H1 (cell line): Measurements from ENCODE around the gene RAB40A. TPM values are rescaled to one million over a fixed set of nuclear protein-coding genes. Genes with fewer than 3 reads are reported as not detected.

Experiments used
- CTCF ChIA-PET: fragments of 300-600 bp; sonication (Branson Sonifier 250); formaldehyde crosslinking; loops from one replicate; lab custom pipeline; 2021; ENCODE audit not compliant: partially characterized antibody; lab: Charles Lee
- POLR2A ChIA-PET: fragments of 300-600 bp; sonication (Branson Sonifier 250); formaldehyde crosslinking; loops from one replicate; lab custom pipeline; 2021; ENCODE audit warnings: inconsistent platforms; ENCODE audit not compliant: partially characterized antibody; lab: Charles Lee
- DNase-seq, 2 experiments: peaks; one replicate each; pipeline versions ENCODE4 v3.0.0 to v3.0.0-alpha.2; 2010 to 2022; ENCODE audit warnings: low spot score in 2 of 2, low read depth in 1 of 2, mixed read lengths in 1 of 2
- FAIRE-seq: peaks from 2 replicates; lab custom pipeline; 2011; peaks lifted over from hg19 to GRCh38; lab: Jason Lieb, UNC
- H2AFZ ChIP-seq: 2 replicates; pipeline ENCODE4 v1.8.1; 2012; ENCODE audit warnings: low read length, inconsistent platforms
- H2AK5ac ChIP-seq: 2 replicates; pipeline ENCODE4 v1.6.1; 2013; ENCODE audit warnings: low read depth, low read length
- H2BK120ac ChIP-seq: replicated peaks from 2 replicates; pipeline ENCODE3; 2013; ENCODE audit warnings: low read depth, low read length, inconsistent platforms
- H2BK12ac ChIP-seq: 2 replicates; pipeline ENCODE4 v1.6.1; 2013; ENCODE audit warnings: low read depth, low read length
- H2BK15ac ChIP-seq: 2 replicates; pipeline ENCODE4 v1.6.1; 2013; ENCODE audit warnings: low read length
- H2BK20ac ChIP-seq: 2 replicates; pipeline ENCODE4 v1.6.1; 2013; ENCODE audit warnings: low read length
- H2BK5ac ChIP-seq: 2 replicates; pipeline ENCODE4 v1.6.1; 2013; ENCODE audit warnings: low read depth, low read length
- H3K14ac ChIP-seq: 2 replicates; pipeline ENCODE4 v1.6.1; 2013; ENCODE audit warnings: inconsistent platforms; ENCODE audit not compliant: insufficient read length
- H3K18ac ChIP-seq: 2 replicates; pipeline ENCODE4 v1.6.1; 2013; ENCODE audit warnings: low read length; ENCODE audit errors: extremely low read depth
- H3K23ac ChIP-seq: 2 replicates; pipeline ENCODE4 v1.6.1; 2013; ENCODE audit warnings: inconsistent platforms; ENCODE audit not compliant: insufficient read length
- H3K23me2 ChIP-seq: 2 replicates; pipeline ENCODE4 v1.6.1; 2013; ENCODE audit warnings: low read depth, low read length
- H3K27ac ChIP-seq: 2 replicates; pipeline ENCODE4 v1.6.1; 2011; ENCODE audit warnings: low read depth, low read length, inconsistent platforms
- H3K27me3 ChIP-seq, 4 experiments: replicated peaks in 1 of 4; 1 replicate in 1 of 4; 2 replicates in 3 of 4; pipeline versions ENCODE4 v1.6.1 to v1.8.1; 2011 to 2013; ENCODE audit warnings: low read length in 3 of 4, mild to moderate bottlenecking in 3 of 4, inconsistent platforms in 2 of 4, mixed read lengths in 2 of 4, moderate library complexity in 1 of 4; ENCODE audit not compliant: control insufficient read depth in 3 of 4, insufficient read depth in 3 of 4; ENCODE audit errors: extremely low read depth in 1 of 4
- H3K36me3 ChIP-seq, 4 experiments: 2 replicates each; pipeline versions ENCODE4 v1.6.1 to v1.8.1; 2011 to 2013; ENCODE audit warnings: mild to moderate bottlenecking in 4 of 4, low read length in 3 of 4, moderate library complexity in 2 of 4, control low read depth in 1 of 4, inconsistent platforms in 1 of 4; ENCODE audit not compliant: insufficient read depth in 4 of 4, control insufficient read depth in 2 of 4
- H3K4ac ChIP-seq: replicated peaks from 2 replicates; pipeline ENCODE3; 2013; ENCODE audit warnings: low read length, low read depth, mixed read lengths, inconsistent platforms; ENCODE audit not compliant: insufficient read length
- H3K4me1 ChIP-seq, 4 experiments: replicated peaks in 1 of 4; 1 replicate in 1 of 4; 2 replicates in 3 of 4; pipeline versions ENCODE4 v1.6.1 to v1.8.1; 2011 to 2013; ENCODE audit warnings: low read length in 3 of 4, inconsistent platforms in 2 of 4, mixed read lengths in 1 of 4; ENCODE audit not compliant: insufficient read depth in 4 of 4, control insufficient read depth in 3 of 4
- H3K4me2 ChIP-seq, 2 experiments: 2 replicates each; pipeline versions ENCODE4 v1.6.1 to v1.8.1; 2011 to 2013; ENCODE audit warnings: low read depth in 2 of 2, low read length in 2 of 2, control low read depth in 1 of 2, inconsistent platforms in 1 of 2, mild to moderate bottlenecking in 1 of 2; ENCODE audit not compliant: insufficient read depth in 1 of 2
- H3K4me3 ChIP-seq, 4 experiments: fragments of 200-600, 300-600 bp in 1 of 4; sonication (generic), shearing (Covaris generic), sonication (Bioruptor Twin) in 1 of 4; 2 replicates each; pipeline versions ENCODE4 v1.5.1 to v1.8.1; 2011 to 2016; ENCODE audit warnings: low read length in 4 of 4, low read depth in 3 of 4, control low read depth in 2 of 4, inconsistent platforms in 2 of 4, mild to moderate bottlenecking in 2 of 4, mixed read lengths in 1 of 4, moderate library complexity in 1 of 4; ENCODE audit not compliant: insufficient read depth in 2 of 4; ENCODE audit errors: extremely low read depth in 1 of 4
- H3K56ac ChIP-seq: replicated peaks from 2 replicates; pipeline ENCODE3; 2013; ENCODE audit warnings: low read depth, mild to moderate bottlenecking, mixed read lengths, low read length, inconsistent platforms; ENCODE audit not compliant: insufficient read length
- H3K79me1 ChIP-seq: 2 replicates; pipeline ENCODE4 v1.6.1; 2013; ENCODE audit warnings: low read depth, low read length, control low read depth
- H3K79me2 ChIP-seq, 2 experiments: 2 replicates each; pipeline versions ENCODE4 v1.6.1 to v1.8.1; 2012 to 2013; ENCODE audit warnings: low read length in 2 of 2, mild to moderate bottlenecking in 2 of 2, inconsistent platforms in 1 of 2; ENCODE audit not compliant: insufficient read depth in 2 of 2, control insufficient read depth in 1 of 2
- H3K9ac ChIP-seq, 4 experiments: replicated peaks in 1 of 4; 1 replicate in 1 of 4; 2 replicates in 3 of 4; pipeline versions ENCODE4 v1.6.1 to v1.8.1; 2011 to 2013; ENCODE audit warnings: low read depth in 3 of 4, low read length in 3 of 4, control low read depth in 2 of 4, mild to moderate bottlenecking in 2 of 4, moderate library complexity in 2 of 4, inconsistent platforms in 1 of 4; ENCODE audit errors: extremely low read depth in 1 of 4
- H3K9me3 ChIP-seq, 2 experiments: 2 replicates each; pipeline versions ENCODE4 v1.6.1 to v1.8.1; 2012 to 2013; ENCODE audit warnings: mild to moderate bottlenecking in 2 of 2, moderate library complexity in 2 of 2, control low read depth in 1 of 2, inconsistent platforms in 1 of 2, low read depth in 1 of 2, low read length in 1 of 2, mixed read lengths in 1 of 2; ENCODE audit not compliant: insufficient read depth in 2 of 2
- H4K20me1 ChIP-seq, 2 experiments: replicated peaks in 1 of 2; 2 replicates each; pipeline versions ENCODE3 to v1.8.1; 2011 to 2013; ENCODE audit warnings: inconsistent platforms in 2 of 2, low read length in 2 of 2, mild to moderate bottlenecking in 1 of 2; ENCODE audit not compliant: insufficient read depth in 2 of 2, control insufficient read depth in 1 of 2
- H4K5ac ChIP-seq: 2 replicates; pipeline ENCODE4 v1.6.1; 2013; ENCODE audit warnings: low read length, low read depth, mixed read lengths, inconsistent platforms; ENCODE audit not compliant: insufficient read length
- H4K8ac ChIP-seq: 2 replicates; pipeline ENCODE4 v1.8.0; 2013; ENCODE audit warnings: mild to moderate bottlenecking, moderate library complexity, low read length, inconsistent platforms; ENCODE audit not compliant: insufficient read depth; ENCODE audit errors: extremely low read depth
- H4K91ac ChIP-seq: replicated peaks from 2 replicates; pipeline ENCODE3; 2013; ENCODE audit warnings: low read length, mixed read lengths, inconsistent platforms; ENCODE audit not compliant: insufficient read length
- BRCA1 ChIP-seq: IDR thresholded peaks from 2 replicates; pipeline ENCODE4 v1.6.1; 2012; ENCODE audit warnings: low read depth, low read length, improper control_type of control experiment
- CBX5 ChIP-seq: fragments of 300-800, 300-1000 bp; sonication (generic); IDR thresholded peaks from 2 replicates; pipeline ENCODE4 v1.7.1; 2016; ENCODE audit warnings: antibody characterized with exemption, low read length, low read depth
- CTCF ChIP-seq, 3 experiments: IDR thresholded peaks; 1 replicate in 2 of 3; 2 replicates in 1 of 3; pipeline versions ENCODE4 v1.5.1 to v1.6.1; 2011; ENCODE audit warnings: low read length in 3 of 3, mild to moderate bottlenecking in 3 of 3, inconsistent platforms in 2 of 3, low read depth in 1 of 3, moderate library complexity in 1 of 3; ENCODE audit not compliant: insufficient read depth in 1 of 3; ENCODE audit errors: control extremely low read depth in 1 of 3
- E2F6 ChIP-seq: IDR thresholded peaks from 2 replicates; pipeline ENCODE4 v1.6.1; 2012; ENCODE audit warnings: inconsistent platforms
- EZH2 ChIP-seq: fragments of 200-600 bp; sonication (generic); IDR thresholded peaks from 2 replicates; pipeline ENCODE4 v1.7.1; 2012; ENCODE audit warnings: low read depth, mild to moderate bottlenecking, moderate library complexity, low read length, inconsistent platforms; ENCODE audit not compliant: severe bottlenecking
- NRF1 ChIP-seq: IDR thresholded peaks from 2 replicates; pipeline ENCODE4 v1.6.1; 2011; ENCODE audit warnings: mild to moderate bottlenecking, low read depth, low read length, improper control_type of control experiment
- TAF1 ChIP-seq: IDR thresholded peaks from 2 replicates; pipeline ENCODE4 v1.6.1; 2011; ENCODE audit warnings: mild to moderate bottlenecking, low read depth, low read length
- WGBS, 2 experiments: shearing (Covaris generic) in 1 of 2; methylation state at CpG; one replicate each; pipeline versions ENCODE4 v1.1.6 to v1.1.7; 2013 to 2015; ENCODE audit warnings: low lambda C conversion rate in 2 of 2, mixed read lengths in 2 of 2, inconsistent platforms in 1 of 2, low coverage in 1 of 2, missing lambda C conversion rate in 1 of 2; ENCODE audit not compliant: insufficient replicate concordance in 2 of 2, insufficient coverage in 1 of 2, insufficient read length in 1 of 2; ENCODE audit errors: extremely low coverage in 1 of 2, missing lambda C conversion rate in 1 of 2; 5-methylcytosine and 5-hydroxymethylcytosine counted together
- polyA plus RNA-seq, 7 experiments: library from polyadenylated mRNA; depleted of rRNA in 3 of 7; stranded (reverse) in 5 of 7; unstranded in 2 of 7; fragments of >200 nt in 5 of 7; fragments of 200-250 nt in 2 of 7; gene quantifications; 1 replicate in 5 of 7; 2 replicates in 1 of 7; 4 replicates in 1 of 7; pipeline versions ENCODE4 v1.2.1 to v1.2.3, GENCODE V29; 2011 to 2013; ENCODE audit warnings: missing spikeins in 2 of 7, mixed read lengths in 2 of 7
- total RNA-seq: library from RNA; stranded (reverse); fragmentation: NEBNext Ultra II Directional; extraction: Animal tissue kit (Norgen Biotek cat#: 25700); gene quantifications from 2 replicates; pipeline ENCODE4 v1.2.1, GENCODE V29; 2021

RAB40A gene
- total and polyA plus RNA-seq, 2 of the 8 experiments (the other 6 are each of a cell fraction or from before 2014, with no cell fraction given) = 0.09 to 0.21 TPM

GRCh38 chrX:103467887-103468286 lies 51.4 kb downstream of the RAB40A start:
- CTCF ChIA-PET = no interaction called here
- no peak for FAIRE-seq

More at GRCh38 chrX:103467887-103468286, 51.4 kb downstream of the RAB40A start:
- Histone ChIP-seq H3K9ac (no peak overlapping the region), H4K8ac (no peak overlapping the region), H3K79me2 (no peaks in the 10 kb centered on the region), H3K27me3 (no peaks in the 10 kb centered on the region), H3K36me3 (no peaks in the 10 kb centered on the region; a peak in 1 of 8 replicates), H4K20me1 (no peaks in the 10 kb centered on the region), H3K56ac (no peak overlapping the region), H2BK15ac (no peak overlapping the region), H3K23ac (no peak overlapping the region), H3K18ac (no peak overlapping the region), H3K27ac (no peak overlapping the region), H2BK5ac (no peak overlapping the region), H2BK12ac (no peak overlapping the region), H2AFZ (no peak overlapping the region), H3K4me3 (no peak overlapping the region), H4K91ac (no peak overlapping the region), H3K4me2 (no peak overlapping the region), H3K23me2 (no peaks in the 10 kb centered on the region), H2AK5ac (no peak overlapping the region), H2BK120ac (no peak overlapping the region), H2BK20ac (no peak overlapping the region), H3K14ac (no peak overlapping the region), H4K5ac (no peak overlapping the region), H3K9me3 (no peaks in the 10 kb centered on the region), H3K4me1 (peaks cover 0 to 4% (median 0%) of the 10 kb centered on the region in 4 experiments; a peak in 2 of 7 replicates), H3K79me1 (no peaks in the 10 kb centered on the region), H3K4ac (no peak overlapping the region)
- TF ChIP-seq TAF1 = no peak
- TF ChIP-seq E2F6 = no peak
- TF ChIP-seq EZH2 = no peak
- no peak for TF ChIP-seq CBX5
- TF ChIP-seq CTCF (IDR thresholded peaks at IDR 0.05; ENCODE audit: control extremely low read depth in 1 of 3, insufficient read depth in 1 of 3, low read depth in 1 of 3, low read length in 3 of 3) = no peak
- no peak for TF ChIP-seq BRCA1
- TF ChIP-seq NRF1 = no peak
- WGBS, 2 experiments = 86% methylated on average over 2 of the region's 2 CpGs; no CpG with 5 or more reads in 1 of the 2 experiments
- no peak for DNase-seq
- POLR2A ChIA-PET = no interaction called here
